Measurements from ENCODE around the gene RSPH1. TPM values are rescaled to one million over a fixed set of nuclear protein-coding genes. Genes with fewer than 3 reads are reported as not detected.

Gene RSPH1
- total RNA-seq, 2 experiments from 2014 or later, result 0.34 to 0.38 TPM

DNA sequence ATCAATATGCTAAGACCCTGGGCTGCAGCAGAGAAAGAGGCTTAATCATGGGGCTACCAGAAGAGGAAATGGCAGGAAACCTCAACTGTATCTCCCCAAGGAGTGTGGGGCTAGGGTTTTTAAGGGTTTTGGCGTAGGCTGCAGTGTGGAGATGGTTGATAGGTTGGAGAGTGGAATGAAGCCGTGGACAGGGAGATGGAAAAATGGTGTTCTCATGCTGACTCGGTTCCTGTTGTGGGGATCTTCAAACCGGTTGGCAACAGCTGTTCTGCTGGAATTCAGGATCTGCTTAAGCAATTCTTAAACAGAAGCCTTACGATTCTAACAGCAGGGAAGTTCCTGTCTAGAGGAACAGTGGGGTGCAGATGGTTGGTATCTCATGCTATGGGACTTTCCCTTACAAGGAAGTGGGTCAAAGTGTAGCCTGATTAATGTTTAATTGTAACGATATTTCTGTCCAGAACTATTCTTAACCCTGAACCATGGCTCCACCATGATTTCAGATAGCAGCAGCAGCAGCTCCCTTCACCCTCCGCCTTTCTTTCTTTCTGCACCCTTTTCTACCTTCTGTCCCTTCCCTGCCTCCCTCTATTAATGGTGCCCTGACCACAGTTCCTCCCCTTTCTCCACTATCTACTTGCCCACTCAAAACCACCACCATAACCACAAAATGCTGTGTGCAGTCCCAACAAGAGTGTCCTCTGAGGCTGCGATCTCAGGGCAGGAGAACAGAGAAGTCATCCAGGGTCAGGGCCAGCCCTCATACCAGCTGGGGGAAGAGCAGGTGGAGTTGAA is 30.8 kb downstream of the RSPH1 start:
- no peaks in the 10 kb centered on the region for H3K27me3 Mint-ChIP-seq
- Histone ChIP-seq H3K4me3 (ENCODE audit: low read length) (no peak overlapping the region), H3K4me1 (ENCODE audit: insufficient read depth, low read length) (peaks cover 50% of the 10 kb centered on the region), H3K9me3 (ENCODE audit: control insufficient read depth in 1 of 2, insufficient read depth in 1 of 2, low read length in 2 of 2) (no peaks in the 10 kb centered on the region), H3K27ac (ENCODE audit: low read depth in 1 of 2, low read length in 2 of 2) (no peak overlapping the region), H3K27me3 (ENCODE audit: control insufficient read depth in 1 of 2, insufficient read depth in 2 of 2, low read length in 2 of 2) (no peaks in the 10 kb centered on the region), H3K36me3 (ENCODE audit: insufficient read depth, low read length) (no peaks in the 10 kb centered on the region)
- TF ChIP-seq, protein P1, sequence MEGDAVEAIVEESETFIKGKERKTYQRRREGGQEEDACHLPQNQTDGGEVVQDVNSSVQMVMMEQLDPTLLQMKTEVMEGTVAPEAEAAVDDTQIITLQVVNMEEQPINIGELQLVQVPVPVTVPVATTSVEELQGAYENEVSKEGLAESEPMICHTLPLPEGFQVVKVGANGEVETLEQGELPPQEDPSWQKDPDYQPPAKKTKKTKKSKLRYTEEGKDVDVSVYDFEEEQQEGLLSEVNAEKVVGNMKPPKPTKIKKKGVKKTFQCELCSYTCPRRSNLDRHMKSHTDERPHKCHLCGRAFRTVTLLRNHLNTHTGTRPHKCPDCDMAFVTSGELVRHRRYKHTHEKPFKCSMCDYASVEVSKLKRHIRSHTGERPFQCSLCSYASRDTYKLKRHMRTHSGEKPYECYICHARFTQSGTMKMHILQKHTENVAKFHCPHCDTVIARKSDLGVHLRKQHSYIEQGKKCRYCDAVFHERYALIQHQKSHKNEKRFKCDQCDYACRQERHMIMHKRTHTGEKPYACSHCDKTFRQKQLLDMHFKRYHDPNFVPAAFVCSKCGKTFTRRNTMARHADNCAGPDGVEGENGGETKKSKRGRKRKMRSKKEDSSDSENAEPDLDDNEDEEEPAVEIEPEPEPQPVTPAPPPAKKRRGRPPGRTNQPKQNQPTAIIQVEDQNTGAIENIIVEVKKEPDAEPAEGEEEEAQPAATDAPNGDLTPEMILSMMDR (IDR thresholded peaks at IDR 0.05), result no peak
- peaks cover 69% of the 10 kb centered on the region for H3K4me1 Mint-ChIP-seq (ENCODE audit: low read depth)
- no peaks in the 10 kb centered on the region for H3K9me3 Mint-ChIP-seq
- peak overlapping the region; percentile 80 for H3K27ac Mint-ChIP-seq
- H3K36me3 Mint-ChIP-seq (ENCODE audit: low read depth), result no peaks in the 10 kb centered on the region
- POLR2A ChIA-PET, result interaction anchor here (0.7 to 1.5 kb wide), 2 partner anchors 49 to 81 kb away, joined by 3 read pairs; partner anchors contain the start of gene SLC37A1
- ATAC-seq (ENCODE audit: poor library complexity) (no peak), DNase-seq (peak in 4 of 14 experiments; percentile 21 to 65 (median 42))
- CTCF ChIA-PET, result no interaction called here
- H3K4me3 Mint-ChIP-seq, result no peak overlapping the region
- intact Hi-C loops (cut with DNase I, micrococcal nuclease), result loop anchor here in 1 of 2 experiments (1.0 kb wide), 1 partner anchor 24 kb away; no protein-coding TSS in a partner anchor

DNA sequence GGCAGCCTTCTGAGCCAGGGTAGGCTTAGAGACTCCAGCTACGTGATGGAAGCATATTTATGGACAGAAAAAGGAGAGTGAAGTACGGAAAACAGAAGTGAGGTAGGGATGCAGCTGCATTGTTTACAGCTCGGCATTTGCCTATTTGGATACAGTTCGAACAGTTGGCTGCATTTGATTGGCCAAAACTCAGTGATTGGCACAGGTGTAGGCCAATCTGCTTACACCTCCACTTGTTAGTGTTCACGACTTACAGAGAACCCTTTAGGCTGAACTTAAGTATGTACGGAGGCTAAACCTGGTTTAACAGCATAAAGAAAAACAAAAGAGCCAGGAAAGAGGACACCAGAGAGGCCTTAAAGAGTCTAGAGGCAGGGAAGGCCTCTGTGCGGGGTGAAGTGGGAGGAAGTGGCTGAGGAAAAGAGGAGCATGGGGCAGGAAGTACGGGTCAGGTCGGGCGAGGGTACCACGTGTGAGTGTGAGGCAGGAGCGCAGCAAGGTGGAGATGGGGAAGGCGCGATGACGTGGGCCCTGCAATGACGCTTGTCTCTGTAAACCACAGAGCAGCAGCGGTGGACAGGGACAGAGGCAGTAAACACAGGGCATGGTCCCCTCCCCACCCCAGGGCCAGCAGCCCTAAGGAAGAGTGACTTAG is 32.0 kb downstream of the RSPH1 start:
- DNase-seq (peak; percentile 43 to 90 (median 58)), ATAC-seq (ENCODE audit: poor library complexity) (peak; percentile 71)
- CTCF ChIA-PET, result no interaction called here
- H3K27ac Mint-ChIP-seq, result peak overlapping the region; percentile 80
- intact Hi-C loops (cut with DNase I, micrococcal nuclease), result loop anchor here (1.0 to 5.0 kb wide), 4 partner anchors 32 to 63 kb away; partner anchors contain the start of gene RSPH1 (in 1 of the 2)
- H3K4me3 Mint-ChIP-seq, result peak overlapping the region; percentile 66
- POLR2A ChIA-PET, result interaction anchor here (0.6 kb wide), 1 partner anchor 15 kb away, joined by 3 read pairs; no protein-coding TSS in a partner anchor
- no peaks in the 10 kb centered on the region for H3K9me3 ChIP-seq (ENCODE audit: control insufficient read depth in 1 of 2, insufficient read depth in 1 of 2, low read length in 2 of 2)
- H3K4me3 ChIP-seq (ENCODE audit: low read length), result no peak overlapping the region
- H3K4me1 Mint-ChIP-seq (ENCODE audit: low read depth), result peaks cover 77% of the 10 kb centered on the region
- H3K9me3 Mint-ChIP-seq, result no peaks in the 10 kb centered on the region
- TF ChIP-seq, protein P1 (IDR thresholded peaks at IDR 0.05), result no peak
- H3K4me1 ChIP-seq (ENCODE audit: insufficient read depth, low read length), result peaks cover 52% of the 10 kb centered on the region
- H3K27me3 Mint-ChIP-seq, result no peaks in the 10 kb centered on the region
- peak overlapping the region in 1 of 2 donors; percentile 32 for H3K27ac ChIP-seq (ENCODE audit: low read depth in 1 of 2, low read length in 2 of 2)
- H3K36me3 ChIP-seq (ENCODE audit: insufficient read depth, low read length), result no peaks in the 10 kb centered on the region
- H3K36me3 Mint-ChIP-seq (ENCODE audit: low read depth), result no peaks in the 10 kb centered on the region
- no peaks in the 10 kb centered on the region for H3K27me3 ChIP-seq (ENCODE audit: control insufficient read depth in 1 of 2, insufficient read depth in 2 of 2, low read length in 2 of 2)

DNA sequence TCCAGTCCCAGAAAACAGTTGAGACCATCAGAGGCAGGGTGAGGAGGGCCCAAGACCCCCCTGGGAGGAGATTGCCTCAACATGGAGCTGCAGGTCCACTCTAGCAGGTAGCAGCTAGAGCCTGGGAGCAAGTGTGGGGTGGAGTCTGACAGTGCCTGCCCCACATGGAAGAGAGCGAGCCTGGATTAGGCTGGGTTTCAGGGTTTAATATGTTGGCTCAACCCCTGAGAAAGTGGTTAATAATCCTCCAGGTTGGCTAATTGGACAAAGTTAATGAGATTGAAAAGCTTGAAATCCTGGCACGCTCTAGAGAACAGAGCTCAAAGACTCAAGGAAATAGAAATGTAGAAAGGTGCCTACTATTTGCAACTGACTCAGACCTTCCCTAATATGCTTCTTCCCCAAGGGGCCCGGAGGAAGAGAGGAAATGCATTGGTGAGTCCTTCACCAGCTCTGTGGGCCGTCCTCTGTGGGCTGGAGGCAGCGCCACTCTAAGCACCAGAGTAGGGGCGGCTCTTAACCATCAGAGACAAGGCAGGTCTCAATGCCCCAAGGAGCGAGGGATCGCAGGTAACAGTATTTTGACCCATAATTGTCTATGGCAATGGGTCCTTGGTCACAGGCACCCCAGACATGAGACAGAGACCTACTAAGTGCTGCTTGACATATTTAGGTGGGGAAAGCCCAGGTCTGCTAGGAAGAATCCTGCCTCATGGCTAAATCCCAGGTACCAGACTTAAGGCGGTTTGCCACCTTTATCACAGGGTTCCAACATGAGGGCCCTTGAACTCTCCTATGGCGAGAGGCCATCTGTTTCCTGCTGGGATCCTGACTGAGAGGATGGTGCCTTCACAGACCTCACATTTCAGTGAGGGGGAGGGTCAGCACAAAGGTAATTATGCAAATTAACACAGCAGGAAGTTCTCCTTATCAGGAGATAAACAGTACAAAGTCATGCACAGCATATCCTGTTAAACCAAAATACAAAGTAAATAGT is 33.8 kb downstream of the RSPH1 start:
- Mint-ChIP-seq H3K4me1 (ENCODE audit: low read depth) (peaks cover 73% of the 10 kb centered on the region), H3K4me3 (peak overlapping the region; percentile 9), H3K27ac (peak overlapping the region; percentile 94), H3K9me3 (no peaks in the 10 kb centered on the region), H3K36me3 (ENCODE audit: low read depth) (no peaks in the 10 kb centered on the region), H3K27me3 (no peaks in the 10 kb centered on the region)
- ChIA-PET CTCF (no interaction called here), POLR2A (interaction anchor here (1.3 kb wide), 1 partner anchor 58 kb away, joined by 3 read pairs; the partner anchor contains the start of gene UBASH3A)
- no peak for ATAC-seq (ENCODE audit: poor library complexity)
- Histone ChIP-seq H3K9me3 (ENCODE audit: control insufficient read depth in 1 of 2, insufficient read depth in 1 of 2, low read length in 2 of 2) (no peaks in the 10 kb centered on the region), H3K27me3 (ENCODE audit: control insufficient read depth in 1 of 2, insufficient read depth in 2 of 2, low read length in 2 of 2) (no peaks in the 10 kb centered on the region), H3K27ac (ENCODE audit: low read depth in 1 of 2, low read length in 2 of 2) (no peak overlapping the region), H3K4me1 (ENCODE audit: insufficient read depth, low read length) (peaks cover 49% of the 10 kb centered on the region), H3K36me3 (ENCODE audit: insufficient read depth, low read length) (no peaks in the 10 kb centered on the region), H3K4me3 (ENCODE audit: low read length) (no peak overlapping the region)
- intact Hi-C loops (cut with DNase I, micrococcal nuclease), result loop anchor here (5.0 kb wide), 2 partner anchors 45 to 65 kb away; no protein-coding TSS in a partner anchor
- TF ChIP-seq, protein P1 (IDR thresholded peaks at IDR 0.05), result no peak
- peak in 1 of 14 experiments; percentile 30 for DNase-seq

Measured in CD4-positive, alpha-beta T cell (primary cell).